A172 (cell line): ENCODE results near the gene DMAC2. TPM values are rescaled to one million over a fixed set of nuclear protein-coding genes. Genes with fewer than 3 reads are reported as not detected.
"Not testable (repeated sequence)": the region's sequence is repeated elsewhere in the genome, so short reads cannot be mapped to it uniquely, and the experiment has no call there.

Source experiments
- DNase-seq: peaks from one replicate; pipeline ENCODE4 v3.0.0-alpha.2; 2015; ENCODE audit warnings: low spot score
- total RNA-seq: library from RNA; depleted of rRNA; stranded (reverse); fragments of >200 nt; shearing (Covaris generic); gene quantifications from 2 replicates; pipeline ENCODE4 v1.2.3, GENCODE V29; 2014; rRNA removed

Gene DMAC2
- 56.3 and 66.1 TPM in 2 replicates for total RNA-seq

DNA sequence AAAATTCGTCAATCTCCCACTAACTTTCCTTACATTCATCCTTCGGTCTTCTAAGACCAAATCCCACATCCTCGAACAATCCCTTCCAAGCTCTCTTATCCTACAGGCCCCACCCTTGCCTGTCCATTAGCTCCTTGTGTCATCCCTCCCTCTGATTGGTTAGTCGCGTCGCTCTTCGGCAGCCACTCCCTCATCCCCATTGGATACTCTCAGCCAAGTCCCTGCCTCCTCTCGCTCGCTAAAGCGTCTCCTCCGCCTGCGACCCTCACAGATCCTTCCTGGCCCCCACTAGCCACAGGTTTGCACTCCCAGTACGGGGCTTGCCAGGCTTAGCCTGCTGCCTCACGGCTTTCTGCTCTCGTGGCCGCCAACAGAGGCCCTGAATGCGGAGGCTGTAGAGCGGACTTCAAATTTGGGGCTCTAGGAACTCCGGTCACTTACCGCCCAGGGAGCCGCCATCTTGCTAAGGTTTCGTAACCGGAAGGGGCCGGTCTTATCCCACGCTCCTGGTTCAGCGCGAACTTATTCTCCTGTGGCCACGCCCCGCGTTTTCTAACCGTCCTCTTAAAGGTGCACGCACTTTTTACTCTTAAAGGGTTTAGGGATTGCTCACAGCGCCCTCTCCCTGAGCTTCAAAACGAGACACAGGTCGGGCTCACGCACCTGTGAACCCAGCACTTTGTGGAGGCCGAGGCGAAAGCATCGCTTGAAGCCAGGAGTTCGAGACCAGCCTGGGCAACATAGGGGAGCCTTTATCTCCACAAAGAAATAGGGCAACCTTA, at the start of gene DMAC2:
Gene DMAC2 (minus strand): TSS at position 472 of the 782 bp plus-strand sequence. CDS start 13 bp downstream, at position 459.
- peak; percentile 99 for DNase-seq

DNA sequence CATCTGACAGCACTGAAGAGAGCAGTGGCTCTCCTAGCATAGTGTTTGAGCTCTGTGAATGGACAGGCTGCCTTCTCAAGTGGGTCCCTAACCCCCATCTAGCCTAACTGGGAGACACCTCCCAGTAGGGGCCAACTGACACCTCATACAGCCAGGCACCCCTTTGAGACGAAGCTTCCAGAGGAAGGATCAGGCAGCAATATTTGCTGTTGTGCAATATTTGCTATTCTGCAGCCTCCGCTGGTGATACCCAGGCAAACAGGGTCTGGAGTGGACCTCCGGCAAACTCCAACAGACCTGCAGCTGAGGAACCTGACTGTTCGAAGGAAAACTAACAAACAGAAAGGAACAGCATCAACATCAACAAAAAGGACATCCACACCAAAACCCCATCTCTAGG, 47.2 kb upstream of the DMAC2 start:
- DNase-seq = not testable (repeated sequence)

- no peak for DNase-seq
These were observed 45.1 kb upstream of the DMAC2 start for GRCh38 chr19:41484822-41485221.

- no peak for DNase-seq
These were observed 40.6 kb upstream of the DMAC2 start for GRCh38 chr19:41480336-41480735.

- DNase-seq = peak; percentile 8
These were observed 40.1 kb upstream of the DMAC2 start for GRCh38 chr19:41479757-41480191.

DNA sequence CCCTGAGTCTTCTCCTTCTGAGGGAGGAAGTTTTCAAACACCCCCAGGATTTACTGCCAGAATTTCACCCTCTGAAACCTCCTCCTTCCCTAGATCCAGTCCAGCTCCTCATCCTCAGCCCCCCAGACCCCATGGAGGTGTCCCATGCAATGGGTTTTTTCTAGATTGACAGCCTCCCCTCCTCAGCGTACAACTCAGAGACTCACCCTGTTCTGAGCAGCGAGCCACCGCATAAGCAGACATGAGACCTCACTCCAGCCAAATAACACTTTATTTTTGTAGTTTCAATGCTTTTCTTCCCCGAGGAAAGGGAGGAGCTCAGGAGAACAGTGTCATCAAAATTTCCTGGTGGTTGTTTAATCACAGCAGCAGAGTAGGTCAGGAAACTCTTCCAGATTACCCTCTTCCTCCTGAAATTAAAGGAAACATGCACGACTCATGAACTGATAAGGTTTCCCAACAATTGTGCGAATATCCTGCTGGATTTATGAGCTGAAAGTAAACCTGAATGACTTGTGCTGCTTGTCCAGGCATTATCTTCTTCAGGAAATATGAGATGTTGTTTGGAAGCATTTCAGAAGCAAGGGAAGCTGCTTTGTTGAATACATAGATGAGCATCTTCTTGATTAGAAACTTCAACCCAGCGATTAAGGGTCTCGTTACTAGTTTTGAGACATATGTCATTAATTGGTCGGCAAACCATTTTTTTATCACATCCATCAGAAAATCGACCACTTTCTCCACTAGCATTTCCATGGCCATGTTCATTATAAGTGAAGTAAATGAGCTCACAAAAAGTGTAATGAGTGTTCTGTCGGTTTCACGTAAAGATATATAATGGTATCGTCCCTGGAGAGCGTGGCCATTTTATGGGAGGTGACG, 39.4 kb upstream of the DMAC2 start:
- DNase-seq = peak; percentile 4

DNA sequence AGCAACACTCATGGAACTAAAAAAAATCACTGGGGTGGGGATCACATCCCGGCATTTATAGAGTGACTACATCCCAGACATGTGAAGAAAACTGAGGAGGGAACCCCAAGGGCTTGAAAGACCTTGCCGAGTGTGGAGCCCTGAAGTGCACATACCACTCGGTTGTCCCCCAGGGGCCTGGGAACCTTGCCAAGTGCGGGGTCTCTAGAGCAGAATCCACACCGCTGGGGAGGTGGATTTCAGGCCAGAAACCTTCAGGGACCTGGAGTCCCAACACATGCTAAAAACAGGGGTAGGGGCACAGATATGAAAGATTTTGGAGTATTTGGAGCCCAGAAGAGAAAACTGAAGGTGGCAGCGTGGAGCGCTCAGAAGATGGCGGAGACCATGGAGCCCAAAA, 38.5 kb upstream of the DMAC2 start:
- DNase-seq = no peak

- no peak for DNase-seq
These were observed 36.9 kb upstream of the DMAC2 start for GRCh38 chr19:41476583-41476982.

GRCh38 chr19:41463257-41464256, 23.8 kb upstream of the DMAC2 start:
- not testable (repeated sequence) for DNase-seq

DNA sequence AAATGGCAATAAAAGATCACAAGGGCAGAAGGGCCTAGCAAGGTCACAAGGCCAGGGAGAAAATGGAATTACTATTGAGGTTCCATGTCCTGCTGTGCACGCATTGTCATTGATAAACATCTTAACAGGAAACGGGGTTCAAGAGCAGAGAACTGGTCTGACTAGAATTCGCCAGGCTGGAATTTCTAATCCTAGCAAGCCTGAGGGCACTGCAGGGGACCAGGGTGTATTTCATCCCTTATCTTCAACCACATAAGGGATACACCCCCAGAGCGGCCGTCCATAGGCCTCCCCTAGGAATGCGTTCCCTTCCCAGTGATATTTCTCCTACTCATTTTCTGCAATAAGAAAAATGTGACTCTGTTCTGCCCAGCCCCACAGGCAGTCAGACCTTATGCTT, 22.8 kb upstream of the DMAC2 start:
- no peak for DNase-seq

DNA sequence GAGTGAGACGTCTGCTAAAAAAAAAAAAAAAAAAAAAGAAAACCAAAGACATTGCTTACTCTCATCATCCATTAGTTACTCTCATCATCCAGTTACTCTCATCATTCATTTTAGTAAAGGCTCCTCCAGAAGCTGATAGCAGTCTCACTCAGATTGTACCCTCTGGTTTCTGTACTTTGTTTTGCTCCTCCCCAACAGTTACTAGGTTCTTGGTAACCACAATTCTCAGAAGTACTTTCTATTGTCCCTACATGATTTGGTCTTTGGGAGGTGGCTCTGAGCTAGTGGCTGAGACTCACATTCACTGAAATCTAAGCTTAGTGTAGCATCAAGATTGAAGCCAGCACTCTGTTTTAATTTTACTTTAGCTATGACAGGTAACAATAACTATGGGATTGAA, 17.5 kb upstream of the DMAC2 start:
- DNase-seq = no peak

DNA sequence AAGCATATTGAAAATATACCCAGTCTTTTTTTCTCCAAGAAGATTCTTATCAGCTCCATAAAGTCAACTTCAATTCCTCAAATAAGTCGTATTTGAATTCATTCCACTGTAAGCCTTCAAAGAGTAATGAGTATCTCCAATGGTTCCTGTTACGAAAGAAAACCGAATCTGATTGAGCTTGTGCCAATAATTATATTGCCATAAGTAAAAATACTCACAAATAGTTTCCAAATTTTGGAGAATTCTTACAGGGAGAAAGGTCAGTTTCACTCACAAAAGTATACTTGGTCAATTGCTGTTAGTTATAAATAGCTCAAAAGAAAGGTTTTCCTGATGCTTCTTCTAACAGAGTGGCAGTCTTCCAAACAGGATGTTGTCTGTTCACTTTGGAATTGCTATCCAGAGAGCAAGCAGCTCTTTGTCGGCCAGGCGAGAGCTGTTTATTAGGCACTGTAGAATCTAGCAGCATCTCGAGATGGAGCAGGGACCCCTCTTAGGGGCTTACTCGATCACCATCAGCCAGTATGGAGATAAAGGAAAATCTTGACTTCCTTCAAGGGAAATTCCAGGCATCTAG, 16.7 kb upstream of the DMAC2 start:
- DNase-seq = peak; percentile 29

- DNase-seq = no peak
These were observed 16.2 kb upstream of the DMAC2 start for GRCh38 chr19:41455936-41456335.

DNA sequence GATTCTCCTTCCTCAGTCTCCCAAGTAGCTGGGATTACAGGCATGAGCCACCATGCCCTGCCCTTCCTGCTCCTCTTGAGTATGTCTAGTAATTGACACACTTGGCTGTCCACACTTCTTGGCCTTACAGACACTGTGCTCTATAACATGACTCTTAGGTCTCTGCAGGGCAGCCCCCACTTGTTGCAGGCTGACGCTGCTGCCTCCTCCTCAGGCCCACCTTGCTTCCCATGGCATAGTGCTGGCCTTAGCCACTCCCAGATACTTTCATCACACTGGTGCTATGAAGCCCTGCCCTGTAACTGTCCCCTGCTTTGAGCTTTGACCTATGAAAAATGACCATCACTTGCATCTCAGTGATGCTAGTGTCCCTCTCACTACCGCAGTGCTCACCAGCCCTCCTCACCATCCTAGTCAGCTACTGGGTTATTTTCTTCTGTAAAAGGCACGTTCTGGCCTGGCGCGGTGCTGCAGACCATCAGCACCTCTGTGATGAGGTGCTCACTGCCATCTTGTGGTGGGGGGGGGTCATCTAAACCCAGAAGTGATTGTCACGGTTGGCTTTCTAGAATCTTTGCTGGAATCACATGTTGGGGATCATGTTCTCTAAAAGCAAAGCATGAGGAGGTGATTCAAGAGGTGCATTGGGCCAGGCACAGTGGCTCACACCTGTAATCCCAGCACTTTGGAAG, 13.0 kb upstream of the DMAC2 start:
- DNase-seq = no peak

DNA sequence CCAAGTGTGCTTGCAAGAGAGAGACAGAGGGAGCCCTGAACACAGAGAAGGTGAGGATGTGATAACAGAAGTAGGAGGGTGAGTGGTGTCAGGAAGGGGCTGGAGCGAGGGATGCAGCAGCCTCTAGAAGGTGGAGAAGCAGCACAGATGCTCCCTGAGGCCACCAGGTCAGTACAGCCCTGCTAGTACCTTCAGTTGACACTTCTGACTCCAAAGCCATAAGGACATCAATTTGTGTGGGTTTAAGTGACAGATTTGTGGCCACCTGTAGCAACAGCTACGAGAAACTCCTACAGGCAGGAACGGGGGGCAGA, 10.1 kb upstream of the DMAC2 start:
- no peak for DNase-seq

- DNase-seq = peak; percentile 61
These were observed 9.6 kb upstream of the DMAC2 start for GRCh38 chr19:41449079-41449864.

DNA sequence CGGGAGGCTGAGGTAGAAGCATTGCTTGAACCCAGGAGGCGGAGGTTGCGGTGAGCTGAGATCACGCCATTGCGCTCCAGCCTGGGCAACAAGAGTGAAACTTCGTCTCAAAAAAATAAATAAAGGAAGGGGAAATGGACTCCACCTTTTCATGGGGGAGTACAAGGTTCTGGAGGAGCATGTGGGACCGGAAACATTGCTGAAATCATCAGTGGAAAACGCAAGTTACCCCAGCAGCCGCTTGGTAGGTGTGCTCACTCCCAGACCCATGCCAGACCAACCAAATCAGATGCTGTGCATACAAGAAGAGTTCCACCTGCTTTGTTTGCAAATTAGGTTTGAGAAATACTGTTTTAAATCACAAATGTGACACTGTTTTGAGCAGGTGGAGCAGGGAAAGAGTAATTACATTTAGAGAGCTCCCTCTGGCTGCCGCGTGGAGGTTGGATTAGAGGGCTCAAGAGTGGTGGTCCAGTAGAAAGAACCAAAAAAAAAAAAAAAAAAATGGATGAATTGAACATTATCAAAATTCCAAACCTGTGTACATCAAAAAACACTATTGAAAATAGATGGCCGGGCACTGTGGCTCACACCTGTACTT, 8.1 kb upstream of the DMAC2 start:
- DNase-seq = no peak

DNA sequence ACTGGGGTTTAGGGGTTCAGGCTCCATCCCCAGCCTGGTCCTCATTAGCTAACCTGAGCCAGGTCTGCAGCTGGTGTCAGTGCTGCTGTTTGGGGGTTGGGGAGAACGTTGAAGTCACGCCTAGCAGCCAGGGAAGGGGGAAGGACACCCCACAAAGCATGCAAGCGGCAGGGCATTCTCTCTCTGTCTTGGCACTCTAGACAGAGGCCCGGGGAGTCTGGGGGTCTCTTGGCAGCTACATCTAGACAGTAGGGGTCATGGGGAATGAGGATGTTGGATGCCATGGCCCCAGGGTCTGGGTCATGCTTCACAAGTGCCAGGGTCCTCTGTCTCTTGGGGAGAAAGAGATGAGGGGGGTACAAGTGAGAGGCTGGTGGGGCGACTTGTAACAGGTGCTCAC, 5.9 kb upstream of the DMAC2 start:
- DNase-seq = no peak

- DNase-seq = no peak
These were observed 4.2 kb upstream of the DMAC2 start for GRCh38 chr19:41443813-41444455.
